Activated CD4-positive, alpha-beta T cell treated with anti-CD3 and anti-CD28 coated beads, Interleukin-2, amount 50 U/mL, for 24 hours (primary cell): Measurements from ENCODE around the gene PPP1R1B.

Experiments used
- DNase-seq, 2 donors: peaks; one replicate each; pipeline ENCODE4 v3.0.0-alpha.2; 2020; ENCODE audit warnings: low read depth in 1 of 2, low spot score in 1 of 2

Gene PPP1R1B

GRCh38 chr17:39631403-39631802 is 4.7 kb downstream of the PPP1R1B start:
- DNase-seq: no peak

- DNase-seq: no peak
These were observed 5.6 kb downstream of the PPP1R1B start for GRCh38 chr17:39632153-39632941.

- no peak for DNase-seq
These were observed 6.9 kb downstream of the PPP1R1B start for GRCh38 chr17:39633570-39634183.

- peak in 1 of 2 donors; percentile 17 for DNase-seq
These were observed 7.7 kb downstream of the PPP1R1B start for GRCh38 chr17:39634384-39634871.

- no peak for DNase-seq
These were observed 8.9 kb downstream of the PPP1R1B start for GRCh38 chr17:39635614-39636176.

- no peak for DNase-seq
These were observed 9.8 kb downstream of the PPP1R1B start for GRCh38 chr17:39636587-39636926.

GRCh38 chr17:39636927-39637736 is 10.4 kb downstream of the PPP1R1B start, which contains the start of gene STARD3:
Gene STARD3 (plus strand): TSS chr17:39637144. CDS start chr17:39653532, 16,388 bp downstream.
- DNase-seq: peak; percentile 79 to 84

GRCh38 chr17:39638317-39638716 is 11.6 kb downstream of the PPP1R1B start:
- DNase-seq: no peak

GRCh38 chr17:39639043-39639442 is 12.3 kb downstream of the PPP1R1B start:
- DNase-seq: no peak

- no peak for DNase-seq
These were observed 13.1 kb downstream of the PPP1R1B start for GRCh38 chr17:39639566-39640458.

GRCh38 chr17:39640591-39641031 is 13.9 kb downstream of the PPP1R1B start:
- DNase-seq: no peak

GRCh38 chr17:39641097-39641496 is 14.3 kb downstream of the PPP1R1B start:
- no peak for DNase-seq

- no peak for DNase-seq
These were observed 15.1 kb downstream of the PPP1R1B start for GRCh38 chr17:39641883-39642282.

- no peak for DNase-seq
These were observed 15.7 kb downstream of the PPP1R1B start for GRCh38 chr17:39642291-39643074.

- no peak for DNase-seq
These were observed 16.5 kb downstream of the PPP1R1B start for GRCh38 chr17:39643271-39643670.

GRCh38 chr17:39647256-39647655 is 20.5 kb downstream of the PPP1R1B start:
- no peak for DNase-seq

- no peak for DNase-seq
These were observed 22.0 kb downstream of the PPP1R1B start for GRCh38 chr17:39648616-39649366.

- DNase-seq: no peak
These were observed 23.4 kb downstream of the PPP1R1B start for GRCh38 chr17:39650121-39650579.
